PC-3 (cell line): ENCODE measurements around the gene ASPN. TPM values are rescaled to one million over a fixed set of nuclear protein-coding genes. Genes with fewer than 3 reads are reported as not detected.

ENCODE experiments used
- ATAC-seq: fragments of 200-7000 bp; cut with Tn5 transposase; 2 replicates; pipeline ENCODE4 v1.9.1; 2020; ENCODE audit warnings: mild to moderate bottlenecking, moderate library complexity
- BruUV-seq: library from RNA; stranded (reverse); fragments of 400-500 nt; replicated peaks from 2 replicates; lab custom pipeline; 2021; lab: Mats Ljungman, UMichigan
- CTCF ChIA-PET: fragments of 300-600 bp; sonication (Branson Sonifier 250); formaldehyde crosslinking; loops from one replicate; lab custom pipeline; 2022; ENCODE audit warnings: antibody characterized with exemption; lab: Charles Lee
- POLR2A ChIA-PET: fragments of 300-600 bp; sonication (Branson Sonifier 250); formaldehyde crosslinking; loops from one replicate; lab custom pipeline; 2022; ENCODE audit warnings: antibody characterized with exemption; ENCODE audit not compliant: unreplicated experiment; lab: Charles Lee
- DNase-seq: peaks from one replicate; pipeline ENCODE4 v3.0.0-alpha.2; 2015
- H2AFZ ChIP-seq: fragments of 300-600 bp; sonication (generic); 2 replicates; pipeline ENCODE4 v1.6.0; 2016; ENCODE audit warnings: antibody characterized with exemption, low read length
- H3F3A ChIP-seq: fragments of 300-600 bp; sonication (generic); one replicate; pipeline ENCODE4 v1.6.0; 2017; ENCODE audit warnings: antibody characterized with exemption, low read length, control low read depth, mild to moderate bottlenecking; ENCODE audit not compliant: unreplicated experiment
- H3K27ac ChIP-seq: fragments of 300-600 bp; sonication (generic); 2 replicates; pipeline ENCODE4 v1.5.1; 2016; ENCODE audit warnings: mild to moderate bottlenecking, low read length
- H3K27me3 ChIP-seq: fragments of 300-600 bp; sonication (generic); 2 replicates; pipeline ENCODE4 v1.6.1; 2016; ENCODE audit warnings: low read length, mixed read lengths
- H3K36me3 ChIP-seq: fragments of 300-600 bp; sonication (generic); 2 replicates; pipeline ENCODE4 v1.6.1; 2016; ENCODE audit warnings: low read depth, mixed run types, low read length, mixed read lengths
- H3K4me1 ChIP-seq: fragments of 300-600 bp; sonication (generic); 2 replicates; pipeline ENCODE4 v1.5.1; 2016; ENCODE audit warnings: low read length; ENCODE audit not compliant: insufficient read depth
- H3K4me2 ChIP-seq: fragments of 300-600 bp; sonication (generic); 2 replicates; pipeline ENCODE4 v1.6.0; 2016; ENCODE audit warnings: low read length
- H3K4me3 ChIP-seq: fragments of 300-600 bp; sonication (generic); 2 replicates; pipeline ENCODE4 v1.5.1; 2016; ENCODE audit warnings: mild to moderate bottlenecking, low read length, mixed read lengths
- H3K79me2 ChIP-seq: fragments of 300-600 bp; sonication (generic); 2 replicates; pipeline ENCODE4 v1.6.1; 2017; ENCODE audit warnings: low read length, mixed read lengths
- H3K9ac ChIP-seq: fragments of 300-600 bp; sonication (generic); 2 replicates; pipeline ENCODE4 v1.6.0; 2016; ENCODE audit warnings: mild to moderate bottlenecking, low read length
- H3K9me2 ChIP-seq: fragments of 300-600 bp; sonication (generic); replicated peaks from 2 replicates; pipeline ENCODE4 v1.6.1; 2016; ENCODE audit warnings: mixed run types, low read length, mixed read lengths
- H3K9me3 ChIP-seq: fragments of 300-600 bp; sonication (generic); 2 replicates; pipeline ENCODE4 v1.6.1; 2016; ENCODE audit warnings: low read length, mixed read lengths
- H4K20me1 ChIP-seq: fragments of 300-600 bp; sonication (generic); 2 replicates; pipeline ENCODE4 v1.6.1; 2016; ENCODE audit warnings: low read length, mixed read lengths
- EZH2 ChIP-seq: fragments of 300-600 bp; sonication (generic); IDR thresholded peaks from one replicate; pipeline ENCODE4 v1.6.1; 2017; ENCODE audit warnings: antibody characterized with exemption, mild to moderate bottlenecking, low read length; ENCODE audit not compliant: unreplicated experiment
- EZH2phosphoT487 ChIP-seq: fragments of 300-600 bp; sonication (generic); IDR thresholded peaks from 2 replicates; pipeline ENCODE4 v1.6.1; 2018; ENCODE audit warnings: mild to moderate bottlenecking, antibody characterized with exemption, low read length, borderline replicate concordance
- intact Hi-C: fragments of 100-400 bp; cut with micrococcal nuclease; formaldehyde crosslinking; loops from 2 replicates; pipeline ENCODE4 v1.9.0; 2023
- total RNA-seq: library from RNA; depleted of rRNA; stranded (reverse); fragments of >200 nt; gene quantifications from 2 replicates; pipeline ENCODE4 v1.2.3, GENCODE V29; 2014
- TF ChIP-seq, protein P1 (sequence below): fragments of 300-600 bp; sonication (generic); conservative IDR thresholded peaks from 2 replicates; pipeline ENCODE4 v1.5.1; 2017; ENCODE audit warnings: antibody characterized with exemption, low read depth, mild to moderate bottlenecking, low read length

ASPN gene
- total RNA-seq, 1 experiment from 2014 or later: not detected

DNA sequence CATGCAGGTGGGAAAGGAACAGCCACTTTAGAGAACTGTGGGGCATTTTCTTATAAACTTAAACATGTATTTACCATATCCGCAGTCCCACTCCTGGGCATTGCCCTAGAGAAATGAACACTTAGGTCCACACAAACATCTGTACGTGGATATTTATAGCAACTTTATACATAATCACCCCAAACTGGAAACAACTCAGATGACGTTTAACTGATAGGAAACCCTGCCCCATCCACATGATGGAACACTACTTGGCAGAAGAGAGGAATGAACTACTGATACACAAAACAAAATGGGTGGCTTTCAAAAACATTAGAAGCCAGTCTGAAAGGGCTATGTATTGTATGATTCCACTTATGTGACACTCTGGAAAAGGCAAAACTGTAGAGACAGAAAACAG is 31.0 kb upstream of the ASPN start:
- no peaks in the 10 kb centered on the region for H3F3A ChIP-seq
- TF ChIP-seq EZH2 (no peak), EZH2phosphoT487 (no peak)
- TF ChIP-seq, protein P1, sequence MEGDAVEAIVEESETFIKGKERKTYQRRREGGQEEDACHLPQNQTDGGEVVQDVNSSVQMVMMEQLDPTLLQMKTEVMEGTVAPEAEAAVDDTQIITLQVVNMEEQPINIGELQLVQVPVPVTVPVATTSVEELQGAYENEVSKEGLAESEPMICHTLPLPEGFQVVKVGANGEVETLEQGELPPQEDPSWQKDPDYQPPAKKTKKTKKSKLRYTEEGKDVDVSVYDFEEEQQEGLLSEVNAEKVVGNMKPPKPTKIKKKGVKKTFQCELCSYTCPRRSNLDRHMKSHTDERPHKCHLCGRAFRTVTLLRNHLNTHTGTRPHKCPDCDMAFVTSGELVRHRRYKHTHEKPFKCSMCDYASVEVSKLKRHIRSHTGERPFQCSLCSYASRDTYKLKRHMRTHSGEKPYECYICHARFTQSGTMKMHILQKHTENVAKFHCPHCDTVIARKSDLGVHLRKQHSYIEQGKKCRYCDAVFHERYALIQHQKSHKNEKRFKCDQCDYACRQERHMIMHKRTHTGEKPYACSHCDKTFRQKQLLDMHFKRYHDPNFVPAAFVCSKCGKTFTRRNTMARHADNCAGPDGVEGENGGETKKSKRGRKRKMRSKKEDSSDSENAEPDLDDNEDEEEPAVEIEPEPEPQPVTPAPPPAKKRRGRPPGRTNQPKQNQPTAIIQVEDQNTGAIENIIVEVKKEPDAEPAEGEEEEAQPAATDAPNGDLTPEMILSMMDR: no peak
- H3K9me3 ChIP-seq: no peaks in the 10 kb centered on the region
- no peaks in the 10 kb centered on the region for H3K79me2 ChIP-seq
- ChIA-PET POLR2A (no interaction called here), CTCF (no interaction called here)
- H3K9ac ChIP-seq: no peak overlapping the region
- no peaks in the 10 kb centered on the region for H3K9me2 ChIP-seq
- BruUV-seq: no TSS peak
- H4K20me1 ChIP-seq: no peaks in the 10 kb centered on the region
- ATAC-seq: no peak
- no peaks in the 10 kb centered on the region for H3K27me3 ChIP-seq
- H3K4me2 ChIP-seq: no peak overlapping the region
- DNase-seq: no peak
- H2AFZ ChIP-seq: no peak overlapping the region
- intact Hi-C loops: no loop called here
- no peaks in the 10 kb centered on the region for H3K4me1 ChIP-seq
- H3K4me3 ChIP-seq: no peak overlapping the region
- no peak overlapping the region for H3K27ac ChIP-seq
- H3K36me3 ChIP-seq: no peaks in the 10 kb centered on the region

DNA sequence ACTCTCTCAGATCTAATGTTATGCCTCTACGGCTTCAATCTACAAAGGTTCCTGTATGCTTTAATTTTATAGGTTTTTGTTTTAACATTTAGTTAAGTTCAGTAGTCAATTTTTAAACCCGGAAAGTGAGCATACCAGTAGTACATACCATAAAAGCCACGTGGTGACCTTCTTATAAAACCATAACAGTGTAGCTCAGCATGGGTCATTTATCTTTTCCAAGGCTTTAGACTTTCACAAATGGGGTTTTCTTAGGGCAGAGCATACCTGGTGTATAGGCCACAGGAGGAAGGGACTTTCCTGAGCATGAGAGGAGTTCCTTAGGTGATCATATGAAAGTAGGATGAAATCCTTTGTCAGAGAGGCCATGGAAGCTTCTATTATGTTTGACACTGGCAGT is 30.3 kb upstream of the ASPN start:
- no peak overlapping the region for H3K4me2 ChIP-seq
- H3K79me2 ChIP-seq: no peaks in the 10 kb centered on the region
- H3K4me3 ChIP-seq: no peak overlapping the region
- TF ChIP-seq, protein P1: no peak
- TF ChIP-seq EZH2phosphoT487: no peak
- no peak for TF ChIP-seq EZH2
- no peaks in the 10 kb centered on the region for H3K36me3 ChIP-seq
- no peak overlapping the region for H2AFZ ChIP-seq
- ChIA-PET CTCF (no interaction called here), POLR2A (no interaction called here)
- no peaks in the 10 kb centered on the region for H3K4me1 ChIP-seq
- no peak for DNase-seq
- no peak overlapping the region for H3K9ac ChIP-seq
- no peaks in the 10 kb centered on the region for H4K20me1 ChIP-seq
- ATAC-seq: no peak
- no peaks in the 10 kb centered on the region for H3K9me2 ChIP-seq
- H3K27me3 ChIP-seq: no peaks in the 10 kb centered on the region
- H3F3A ChIP-seq: no peaks in the 10 kb centered on the region
- BruUV-seq: no TSS peak
- intact Hi-C loops: no loop called here
- H3K27ac ChIP-seq: no peak overlapping the region
- no peaks in the 10 kb centered on the region for H3K9me3 ChIP-seq

DNA sequence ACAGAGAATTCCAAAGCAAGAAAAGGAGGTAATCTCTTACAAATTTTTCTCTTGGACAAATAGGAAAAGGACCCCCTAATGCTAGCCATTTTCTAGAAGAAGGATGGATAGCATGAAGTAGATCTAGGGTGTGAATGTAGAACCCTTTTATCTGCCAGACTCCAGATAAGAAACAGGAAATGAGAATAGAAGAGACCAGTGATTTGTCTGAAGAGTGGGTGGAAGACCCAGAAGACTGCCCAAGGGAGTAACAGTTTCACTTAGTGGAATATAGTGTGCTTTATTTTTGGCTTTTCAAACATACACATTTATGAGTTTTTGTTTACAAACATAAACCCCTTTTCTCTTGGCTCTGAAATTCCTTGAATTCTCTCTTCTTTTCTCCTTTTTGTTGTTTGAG is 28.4 kb upstream of the ASPN start:
- no peaks in the 10 kb centered on the region for H3F3A ChIP-seq
- no TSS peak for BruUV-seq
- CTCF ChIA-PET: no interaction called here

More for the DNA sequence above, 28.4 kb upstream of the ASPN start:
- Histone ChIP-seq H3K9me2 (no peaks in the 10 kb centered on the region), H3K79me2 (no peaks in the 10 kb centered on the region), H3K4me1 (peaks cover 17% of the 10 kb centered on the region), H3K4me3 (no peak overlapping the region), H3K9me3 (no peaks in the 10 kb centered on the region), H3K27me3 (no peaks in the 10 kb centered on the region), H4K20me1 (no peaks in the 10 kb centered on the region), H3K27ac (no peak overlapping the region), H3K9ac (no peak overlapping the region), H3K4me2 (no peak overlapping the region), H3K36me3 (no peaks in the 10 kb centered on the region), H2AFZ (no peak overlapping the region)
- ATAC-seq: no peak
- POLR2A ChIA-PET: no interaction called here
- intact Hi-C loops: no loop called here
- DNase-seq: no peak
- TF ChIP-seq, protein P1: no peak
